DMS 273 treated with DMSO at 0.1 percent for 48 hours (cell line): ENCODE data around the gene ADCK1.
"Not testable (repeated sequence)": the region's sequence is repeated elsewhere in the genome, so short reads cannot be mapped to it uniquely, and the experiment has no call there.

Source experiments
- DNase-seq: peaks from one replicate; lab custom pipeline; 2025; lab: John Stamatoyannopoulos, UW

ADCK1 gene

GRCh38 chr14:77950371-77951063 is 150.6 kb downstream of the ADCK1 start:
- DNase-seq, result no peak

GRCh38 chr14:77955816-77956484 is 156.0 kb downstream of the ADCK1 start:
- no peak for DNase-seq

DNA sequence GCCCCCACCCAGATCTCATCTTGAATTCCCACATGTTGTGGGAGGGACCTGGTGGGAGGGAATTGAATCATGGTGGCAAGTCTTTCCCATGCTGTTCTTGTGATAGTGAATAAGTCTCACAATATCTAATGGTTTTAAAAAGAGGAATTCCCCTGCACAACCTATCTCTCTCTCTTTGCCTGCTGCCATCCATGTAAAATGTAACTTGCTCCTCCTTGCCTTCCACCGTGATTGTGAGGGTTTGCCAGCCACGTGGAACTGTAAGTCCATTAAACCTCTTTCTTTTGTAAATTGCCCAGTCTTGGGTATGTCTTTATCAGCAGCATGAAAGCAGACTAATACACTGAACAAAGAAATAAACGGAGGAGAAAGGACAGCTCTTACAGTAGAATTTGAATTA is 159.8 kb downstream of the ADCK1 start:
- not testable (repeated sequence) for DNase-seq

DNA sequence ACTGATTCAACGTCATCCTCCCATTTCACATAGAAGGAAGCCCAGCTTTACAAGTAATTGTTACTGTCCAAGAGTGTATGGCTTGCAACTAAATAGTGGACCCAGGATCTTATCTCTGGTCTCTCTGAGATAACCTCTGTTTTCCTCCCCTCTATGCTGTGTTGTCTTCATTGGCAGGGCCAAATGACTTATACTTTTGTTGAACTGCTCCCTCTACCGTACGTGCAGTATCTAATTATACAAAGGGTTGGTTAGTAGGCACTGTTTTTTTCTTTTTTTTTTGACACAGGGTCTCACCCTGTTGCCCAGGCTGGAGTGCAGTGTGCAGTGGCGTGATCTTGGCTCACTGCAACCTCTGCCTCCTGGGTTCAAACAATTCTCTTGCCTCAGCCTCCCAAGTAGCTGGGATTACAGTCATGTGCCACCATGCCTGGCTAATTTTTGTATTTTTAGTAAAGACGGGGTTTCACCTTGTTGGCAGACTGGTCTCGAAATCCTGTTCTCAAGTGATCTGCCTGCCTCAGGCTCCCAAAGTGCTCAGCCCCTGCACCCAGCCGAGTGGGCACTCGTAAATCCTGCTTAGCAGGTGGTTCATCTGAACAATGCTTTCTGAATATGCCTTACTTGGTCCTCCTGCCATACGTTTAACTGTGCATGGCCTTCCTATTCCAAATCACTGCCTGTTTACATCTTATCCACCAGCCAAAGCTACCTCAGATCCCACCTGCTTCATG is 162.1 kb downstream of the ADCK1 start:
- DNase-seq, result no peak

DNA sequence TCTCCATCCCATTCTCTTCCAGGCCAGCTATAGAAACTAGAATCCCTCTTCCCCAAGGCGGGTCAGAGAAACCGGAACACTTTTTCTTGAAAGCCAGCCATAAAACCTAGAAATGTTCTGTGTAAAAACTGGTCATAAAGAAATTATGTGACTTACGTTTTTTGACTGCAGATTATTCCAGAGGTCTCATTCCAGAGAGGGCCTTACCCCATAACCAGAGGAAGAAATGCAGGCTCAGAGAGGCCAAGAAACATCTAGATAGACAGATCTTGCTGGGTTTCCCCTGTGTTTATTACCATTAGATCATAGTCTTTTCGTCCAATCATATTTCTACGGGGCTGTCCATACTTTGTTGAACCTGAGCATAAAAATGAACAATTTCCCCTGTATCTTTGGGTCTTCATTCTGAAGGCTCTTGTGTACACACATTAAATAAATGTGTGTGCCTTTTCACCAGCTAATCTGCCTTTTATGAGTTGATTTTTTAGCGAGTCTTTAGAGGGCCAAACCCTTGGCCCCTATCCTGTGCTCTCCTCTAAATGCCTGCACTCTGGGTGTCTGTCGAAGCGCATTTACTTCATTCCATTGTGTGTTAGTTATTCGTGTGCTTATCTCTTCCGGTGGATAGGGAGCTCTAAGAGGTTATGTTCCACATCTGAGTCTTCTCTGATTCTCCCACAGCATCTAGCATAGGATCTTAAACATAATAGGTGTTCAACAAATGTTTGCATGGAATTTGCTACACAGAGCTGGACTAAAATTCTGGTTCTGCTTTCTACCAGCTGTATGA is 163.0 kb downstream of the ADCK1 start:
- DNase-seq, result no peak

DNA sequence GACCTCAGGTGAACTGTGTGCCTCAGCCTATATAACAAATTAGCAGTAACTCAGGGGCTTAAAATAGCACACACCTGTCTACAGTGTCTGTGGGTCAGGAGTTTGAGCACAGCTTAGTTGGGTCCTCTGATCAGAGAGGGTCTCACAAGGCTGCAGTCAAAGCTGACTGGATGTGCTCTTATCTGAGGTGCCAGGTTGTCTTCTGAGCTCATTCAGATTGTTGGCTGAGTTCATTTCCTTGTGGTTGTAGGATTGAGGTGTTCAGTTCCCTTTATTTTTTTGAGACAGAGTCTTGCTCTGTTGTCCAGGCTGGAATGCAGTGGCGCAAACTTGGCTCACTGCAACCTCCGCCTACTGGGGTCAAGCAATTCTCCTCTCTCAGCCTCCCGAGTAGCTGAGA is 164.7 kb downstream of the ADCK1 start:
- no peak for DNase-seq

GRCh38 chr14:77965050-77965449 is 165.1 kb downstream of the ADCK1 start:
- DNase-seq, result no peak

DNA sequence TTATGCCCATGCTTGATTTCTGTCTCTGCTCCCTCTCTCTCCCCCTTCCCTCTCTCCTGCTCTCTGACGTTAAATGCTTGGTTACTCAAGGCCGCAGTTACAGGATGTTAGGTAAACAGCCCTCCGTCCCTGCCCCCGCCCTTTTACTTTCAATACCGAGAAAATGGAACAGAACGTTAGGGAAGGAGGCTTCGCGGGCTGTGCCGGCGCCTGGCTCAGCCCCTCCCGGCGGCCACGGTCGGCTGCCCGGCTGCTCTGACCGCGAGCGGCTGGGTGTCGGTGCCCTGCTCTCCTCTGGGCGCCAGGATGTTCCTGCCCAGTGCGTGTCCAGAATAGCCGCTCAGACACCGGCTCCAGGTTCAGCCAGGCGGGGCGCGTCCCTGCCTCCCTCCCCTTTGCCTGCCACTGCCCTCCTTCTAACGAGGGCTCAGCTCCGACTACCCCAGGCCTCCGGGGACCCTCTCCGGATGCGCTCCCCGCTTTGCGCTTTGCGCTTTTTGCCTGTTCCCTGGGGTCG is 166.1 kb downstream of the ADCK1 start:
- DNase-seq, result no peak

GRCh38 chr14:77967110-77967509 is 167.2 kb downstream of the ADCK1 start:
- no peak for DNase-seq

DNA sequence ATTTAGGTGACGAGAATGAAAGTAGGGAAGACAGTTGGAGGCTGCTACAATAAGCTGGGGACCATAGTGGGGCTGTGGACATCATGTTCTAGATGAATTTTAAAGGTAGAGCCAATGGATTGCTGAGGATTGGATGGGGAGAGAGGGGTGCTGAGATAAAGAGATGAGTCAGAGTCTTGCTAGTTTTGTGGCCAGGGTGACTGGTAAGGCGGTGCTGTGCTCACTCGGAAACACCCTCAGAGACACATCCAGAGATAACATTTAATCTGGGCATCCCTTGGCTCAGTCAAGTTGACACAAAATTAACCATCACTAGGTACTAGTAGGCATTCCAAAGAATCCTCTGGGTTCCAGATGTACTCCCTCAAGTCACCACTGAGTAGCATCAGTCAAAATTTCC is 170.7 kb downstream of the ADCK1 start:
- DNase-seq, result no peak

- no peak for DNase-seq
These were observed 173.3 kb downstream of the ADCK1 start for GRCh38 chr14:77973246-77973645.

DNA sequence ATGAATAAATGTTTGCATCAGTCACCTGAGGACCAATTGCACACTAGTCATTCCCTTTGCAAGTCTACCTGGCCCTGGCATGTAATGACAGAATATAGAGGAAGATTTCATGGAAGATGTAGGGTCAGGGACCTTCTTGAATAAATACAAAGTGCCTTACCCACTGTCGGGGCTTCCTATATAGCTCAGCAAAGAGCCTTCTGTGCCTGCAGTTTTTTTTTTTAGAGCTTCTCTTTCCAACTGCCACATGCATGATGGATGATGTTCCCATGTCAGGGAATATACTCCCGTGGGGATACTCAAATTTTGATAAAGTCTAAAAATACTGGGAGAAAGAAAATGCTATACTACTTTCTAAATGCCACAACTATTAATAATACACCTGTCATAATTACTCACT is 176.7 kb downstream of the ADCK1 start:
- no peak for DNase-seq

- DNase-seq, result no peak
These were observed 179.3 kb downstream of the ADCK1 start for GRCh38 chr14:77979171-77979570.

DNA sequence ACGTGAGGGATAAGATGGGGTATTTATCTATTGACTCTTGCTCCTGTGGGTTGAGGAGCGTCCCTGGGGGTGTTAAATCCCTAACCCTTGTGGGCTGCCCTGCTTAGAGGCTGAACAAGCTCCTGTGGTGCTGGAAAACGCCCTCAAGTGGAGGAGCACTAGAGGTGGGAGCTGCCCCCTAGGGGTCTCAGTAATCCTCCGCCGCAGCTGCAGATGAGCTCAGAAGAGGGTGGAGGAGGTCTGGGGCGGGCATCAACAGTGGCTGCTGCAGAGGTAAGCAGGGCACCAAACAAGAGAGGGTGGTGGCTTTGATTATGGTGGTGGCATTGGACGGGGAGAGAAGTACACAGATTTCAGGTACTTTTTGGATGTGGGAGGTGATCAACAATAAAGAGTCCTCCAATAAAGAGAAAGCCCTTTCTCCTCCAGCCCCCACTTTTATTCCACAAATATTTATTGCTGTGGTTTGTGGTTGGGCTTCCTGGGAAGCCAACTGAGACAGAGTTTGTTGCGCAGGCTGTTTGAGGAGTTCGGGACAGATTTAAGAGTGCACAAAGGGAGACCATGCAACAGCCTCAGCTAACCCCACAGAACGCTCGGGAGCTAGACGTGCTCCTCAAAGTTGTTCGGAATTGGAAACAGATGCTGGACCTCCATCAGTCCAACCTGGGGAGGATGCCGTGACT is 179.9 kb downstream of the ADCK1 start:
- no peak for DNase-seq

GRCh38 chr14:77980475-77981321 is 180.8 kb downstream of the ADCK1 start:
- peak; percentile 36 for DNase-seq
